Activated T-cell treated with anti-CD3 and anti-CD28 coated beads, Interleukin-2, amount 50 U/mL, for 48 hours (primary cell): ENCODE results near the gene NAPA.

Experiments
- DNase-seq, 2 experiments: peaks; one replicate each; pipeline ENCODE4 v3.0.0-alpha.2; 2020

Gene NAPA

DNA sequence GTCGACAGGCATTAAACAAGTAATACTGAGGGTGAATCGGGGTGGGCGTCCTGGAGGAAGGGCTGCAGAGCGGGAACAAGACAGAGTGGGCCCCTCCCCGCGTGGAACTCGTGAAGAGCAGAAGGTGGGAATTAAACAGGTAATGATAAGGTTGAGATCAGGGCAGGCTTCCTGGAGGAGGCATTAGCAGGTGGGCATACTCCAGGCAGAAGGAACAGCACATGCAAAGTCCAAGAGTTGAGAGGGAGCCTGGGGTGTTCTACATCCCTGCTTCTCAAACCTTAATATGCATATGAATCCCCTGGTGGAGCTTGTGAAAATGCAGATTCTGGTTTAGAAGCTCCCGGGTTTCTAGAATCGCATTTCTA is 66.5 kb downstream of the NAPA start:
- DNase-seq = no peak

DNA sequence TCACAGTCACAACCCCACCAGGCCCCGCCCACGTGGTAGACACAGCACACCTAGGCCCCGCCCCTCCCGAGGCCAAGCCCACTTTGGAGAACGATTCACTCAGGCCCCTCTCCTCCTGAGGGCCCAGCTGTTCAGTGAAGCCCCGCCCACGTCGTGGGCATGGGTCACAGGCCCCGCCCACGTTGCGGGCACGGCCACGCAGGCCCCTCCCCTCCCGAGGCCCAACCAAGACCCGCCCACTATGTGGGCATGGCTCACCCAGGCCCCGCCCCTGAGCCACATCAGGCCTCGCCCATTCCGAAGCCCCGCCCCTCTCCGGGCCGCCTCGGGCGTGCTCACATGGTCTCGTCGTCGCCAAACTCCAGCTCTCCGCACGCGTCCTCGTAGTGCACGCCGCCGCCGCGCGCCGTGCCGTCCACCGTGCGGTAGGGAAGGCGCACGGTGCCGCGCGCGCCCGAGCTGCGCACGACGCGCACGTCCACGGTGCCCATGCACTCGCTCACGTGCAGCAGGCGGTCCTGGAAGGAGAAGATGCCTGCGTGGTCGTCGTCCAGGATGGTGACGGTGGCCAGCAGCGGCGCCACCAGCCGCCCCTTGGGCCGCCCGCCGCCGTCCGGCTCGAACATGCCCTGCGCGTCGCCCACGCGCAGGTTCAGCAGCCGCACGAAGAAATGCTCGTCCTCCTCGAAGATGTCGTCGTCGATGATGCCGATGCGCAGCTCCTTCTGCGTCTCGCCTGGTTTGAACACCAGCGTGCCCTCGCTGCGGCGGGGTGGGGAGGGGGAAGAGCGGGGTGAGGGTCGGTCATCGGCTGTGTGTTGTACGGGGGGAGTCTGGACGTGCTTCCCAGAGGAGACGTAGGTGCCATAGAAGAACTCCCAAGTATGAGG is 67.1 kb downstream of the NAPA start:
- DNase-seq = peak; percentile 85 to 87

DNA sequence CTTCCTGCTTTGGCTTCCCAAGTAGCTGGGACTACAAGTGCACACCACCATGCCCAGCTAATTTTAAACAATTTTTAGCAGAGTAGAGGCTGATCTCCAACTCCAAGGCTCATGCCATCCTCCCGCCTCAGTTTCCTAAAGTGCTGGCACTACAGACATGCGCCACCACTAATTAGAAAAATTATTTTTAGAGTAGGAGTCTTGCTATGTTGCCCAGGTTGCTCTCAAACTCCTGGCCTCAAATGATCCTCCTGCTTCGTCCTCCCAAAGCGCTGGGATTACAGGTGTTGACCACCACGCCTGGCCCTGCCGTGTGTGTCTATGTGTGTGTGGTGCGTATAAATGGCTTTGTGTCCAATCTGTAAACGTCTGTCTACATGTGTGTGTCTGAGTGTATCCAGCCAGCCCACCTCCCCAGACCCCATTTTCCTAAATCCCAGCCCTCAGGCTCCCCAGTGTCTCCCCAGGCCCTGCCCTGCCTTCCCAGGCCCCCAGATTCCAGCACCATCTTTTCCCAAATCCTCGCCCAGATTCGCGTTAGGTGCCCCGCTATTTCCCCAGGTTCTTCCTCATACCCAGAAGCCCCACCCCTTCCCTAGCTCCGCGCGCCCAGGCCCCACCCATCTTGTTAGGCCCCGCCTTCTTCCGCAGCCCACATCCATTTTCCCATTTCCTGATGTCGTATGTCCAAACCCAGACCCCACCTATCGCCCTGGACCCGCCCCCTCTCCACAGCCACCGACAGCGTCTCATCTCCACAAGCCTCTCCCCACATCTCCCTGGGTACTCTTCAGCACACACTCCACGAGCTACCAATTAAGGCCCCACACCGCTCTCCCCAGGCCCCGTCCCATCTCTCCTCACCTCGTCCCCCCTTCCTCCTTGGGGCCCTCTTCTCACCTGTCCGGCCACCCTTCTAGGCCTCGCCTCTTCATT is 68.1 kb downstream of the NAPA start:
- DNase-seq = peak; percentile 50 to 54

DNA sequence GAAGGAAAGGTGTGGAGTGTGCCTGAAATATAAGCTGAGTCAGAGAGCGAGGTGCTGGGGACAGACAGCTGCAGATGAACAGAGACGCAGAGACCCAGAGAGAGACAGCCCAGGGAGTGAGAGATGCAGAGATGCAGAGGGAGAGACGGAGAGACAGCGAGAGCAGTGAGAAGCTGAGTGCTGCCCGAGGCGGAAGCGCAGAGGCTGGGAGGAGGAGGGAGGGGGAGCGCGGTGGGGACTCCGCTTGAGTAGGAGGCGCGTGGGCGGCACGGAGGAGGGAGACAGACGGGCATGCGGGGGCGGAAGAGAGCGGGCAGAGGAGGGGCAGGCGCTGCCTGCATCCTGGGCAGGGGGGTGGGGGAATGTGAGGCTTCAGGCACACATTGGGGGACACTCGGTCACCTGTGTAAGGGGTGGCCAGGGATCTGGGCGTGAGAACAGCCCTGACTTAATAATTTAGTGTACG is 68.9 kb downstream of the NAPA start:
- DNase-seq = no peak

DNA sequence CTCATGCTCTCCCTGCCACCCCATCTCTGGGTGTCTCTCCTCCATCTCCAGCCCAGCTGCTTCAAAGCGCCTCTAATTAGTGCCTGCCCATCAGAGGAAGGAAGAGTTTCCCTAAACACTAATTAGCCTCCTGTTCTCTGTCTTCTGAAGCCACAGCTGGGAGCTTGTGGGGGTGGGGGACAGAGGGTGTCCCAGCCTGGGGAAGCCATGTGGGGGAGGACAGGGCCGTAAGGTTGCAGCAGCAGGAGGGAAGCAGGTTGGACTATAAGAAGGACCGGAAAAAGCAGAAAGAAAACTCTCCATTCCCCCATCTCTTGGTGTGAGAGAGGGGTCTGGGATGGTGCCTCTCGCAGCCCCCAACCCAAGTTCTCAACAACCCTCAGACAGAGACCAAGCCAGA is 69.3 kb downstream of the NAPA start:
- no peak for DNase-seq

DNA sequence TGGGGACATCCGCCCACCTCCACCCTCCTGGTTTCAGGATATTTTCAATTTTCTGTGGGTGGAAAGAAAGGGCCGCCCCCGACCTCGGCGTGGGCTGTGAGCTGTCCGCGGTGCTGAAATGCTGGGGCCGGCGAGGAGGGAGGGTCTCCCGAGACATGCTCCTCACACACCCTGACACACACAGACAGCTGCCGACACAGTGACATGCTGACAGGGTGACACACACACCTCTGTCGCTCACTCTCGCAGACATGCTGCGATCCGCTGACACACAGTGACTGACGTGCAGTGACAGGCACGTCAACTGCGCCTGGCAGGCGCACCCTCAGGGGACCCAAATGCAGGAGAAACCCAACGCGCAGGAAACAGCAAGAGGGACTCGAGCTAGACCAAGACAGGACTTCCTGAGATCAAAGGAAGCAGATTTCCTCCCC is 70.5 kb downstream of the NAPA start:
- DNase-seq = peak in 1 of 2 experiments; percentile 39

DNA sequence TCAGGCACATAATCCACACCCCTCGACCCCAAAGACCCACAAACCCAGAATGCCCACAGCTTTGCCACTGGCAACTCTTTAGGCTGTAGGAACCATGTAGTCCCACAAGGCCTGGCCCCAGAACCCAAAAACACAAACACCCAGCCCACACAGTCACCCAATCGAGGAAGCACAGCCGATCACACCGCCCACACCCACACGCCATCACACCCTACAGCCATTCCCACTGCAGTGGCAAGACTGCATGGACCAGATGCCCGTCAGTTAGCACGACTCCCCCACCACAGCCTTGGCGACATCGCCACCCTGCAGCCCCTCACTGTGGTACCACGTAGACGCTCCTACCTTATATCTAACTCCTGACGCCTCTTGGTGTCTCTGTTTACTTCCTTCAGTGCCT is 71.5 kb downstream of the NAPA start:
- DNase-seq = no peak

DNA sequence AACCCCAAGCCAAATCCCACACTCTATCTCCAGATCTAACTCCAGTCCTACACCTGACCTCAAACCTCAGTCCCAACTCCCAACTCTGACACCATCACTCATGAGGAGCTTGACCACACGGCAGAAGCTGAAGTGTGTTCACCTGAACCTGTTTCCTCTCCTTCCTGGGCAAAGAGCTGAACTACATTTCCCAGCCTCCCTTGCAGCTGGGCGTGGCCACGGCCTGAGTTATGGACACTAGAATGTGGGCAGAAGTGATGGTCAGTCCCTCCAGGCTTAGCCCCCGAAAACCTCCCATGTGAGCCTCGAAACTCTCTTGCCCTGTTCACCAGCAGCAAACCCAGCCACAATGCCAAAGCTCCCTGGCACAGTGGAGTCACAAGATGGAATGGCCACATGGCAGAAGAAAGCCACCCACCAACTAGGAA is 76.1 kb downstream of the NAPA start:
- DNase-seq = no peak
